Measurements from ENCODE around the gene MAGI1.

- TF ChIP-seq, protein P1, sequence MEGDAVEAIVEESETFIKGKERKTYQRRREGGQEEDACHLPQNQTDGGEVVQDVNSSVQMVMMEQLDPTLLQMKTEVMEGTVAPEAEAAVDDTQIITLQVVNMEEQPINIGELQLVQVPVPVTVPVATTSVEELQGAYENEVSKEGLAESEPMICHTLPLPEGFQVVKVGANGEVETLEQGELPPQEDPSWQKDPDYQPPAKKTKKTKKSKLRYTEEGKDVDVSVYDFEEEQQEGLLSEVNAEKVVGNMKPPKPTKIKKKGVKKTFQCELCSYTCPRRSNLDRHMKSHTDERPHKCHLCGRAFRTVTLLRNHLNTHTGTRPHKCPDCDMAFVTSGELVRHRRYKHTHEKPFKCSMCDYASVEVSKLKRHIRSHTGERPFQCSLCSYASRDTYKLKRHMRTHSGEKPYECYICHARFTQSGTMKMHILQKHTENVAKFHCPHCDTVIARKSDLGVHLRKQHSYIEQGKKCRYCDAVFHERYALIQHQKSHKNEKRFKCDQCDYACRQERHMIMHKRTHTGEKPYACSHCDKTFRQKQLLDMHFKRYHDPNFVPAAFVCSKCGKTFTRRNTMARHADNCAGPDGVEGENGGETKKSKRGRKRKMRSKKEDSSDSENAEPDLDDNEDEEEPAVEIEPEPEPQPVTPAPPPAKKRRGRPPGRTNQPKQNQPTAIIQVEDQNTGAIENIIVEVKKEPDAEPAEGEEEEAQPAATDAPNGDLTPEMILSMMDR (IDR thresholded peaks at IDR 0.05), result no peak
- no peak for TF ChIP-seq POLR2A (IDR thresholded peaks at IDR 0.05)
Measured at GRCh38 chr3:65972765-65973164, 66.0 kb downstream of the MAGI1 start.

Data from prostate gland (tissue), 2 donors.